ENCODE data around the gene CYP21A2. TPM values are rescaled to one million over a fixed set of nuclear protein-coding genes. Genes with fewer than 3 reads are reported as not detected.
"Not testable (repeated sequence)": the region's sequence is repeated elsewhere in the genome, so short reads cannot be mapped to it uniquely, and the experiment has no call there.

The CYP21A2 gene
- total RNA-seq, 2 donors from 2014 or later: 2.4 TPM; not detected in 1

DNA sequence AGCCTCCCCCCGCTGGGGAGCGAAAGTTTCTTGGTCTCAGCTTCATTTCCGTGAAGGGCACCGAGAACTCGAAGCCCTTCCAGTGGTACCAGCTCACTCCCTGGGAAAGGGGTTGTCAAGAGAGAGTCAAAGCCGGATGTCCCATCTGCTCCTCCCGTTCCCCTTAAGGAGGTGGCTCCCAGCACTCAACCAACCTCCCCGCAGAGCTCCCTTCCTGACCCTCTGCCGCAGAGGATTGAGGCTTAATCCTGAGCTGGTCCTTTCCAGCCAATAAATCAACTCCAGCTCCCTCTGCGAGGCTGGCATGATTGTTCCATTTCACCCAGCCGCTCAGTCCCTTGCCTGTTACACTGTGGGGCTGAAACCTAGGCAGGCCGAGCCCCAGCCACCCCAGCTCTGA, 29.6 kb upstream of the CYP21A2 start:
- DNase-seq (ENCODE audit: low spot score); H3K4me3 ChIP-seq; H3K4me1 ChIP-seq (ENCODE audit: control insufficient read depth in 1 of 2, low read depth in 2 of 2); H3K27me3 ChIP-seq (replicated peaks; ENCODE audit: insufficient read depth); H3K27ac ChIP-seq; H3K9me3 ChIP-seq; H3K36me3 ChIP-seq; ATAC-seq (ENCODE audit: insufficient number of reproducible peaks, low FRiP score, low read depth): not testable (repeated sequence)

GRCh38 chr6:32009537-32009936, 28.7 kb upstream of the CYP21A2 start:
- DNase-seq (ENCODE audit: low spot score); H3K4me1 ChIP-seq (ENCODE audit: control insufficient read depth in 1 of 2, low read depth in 2 of 2); H3K27me3 ChIP-seq (replicated peaks; ENCODE audit: insufficient read depth); H3K27ac ChIP-seq; ATAC-seq (ENCODE audit: insufficient number of reproducible peaks, low FRiP score, low read depth); H3K36me3 ChIP-seq; H3K4me3 ChIP-seq; H3K9me3 ChIP-seq: not testable (repeated sequence)

- not testable (repeated sequence) for H3K4me1 ChIP-seq (ENCODE audit: control insufficient read depth in 1 of 2, low read depth in 2 of 2); H3K36me3 ChIP-seq; H3K4me3 ChIP-seq; H3K27ac ChIP-seq; DNase-seq (ENCODE audit: low spot score); H3K9me3 ChIP-seq; H3K27me3 ChIP-seq (replicated peaks; ENCODE audit: insufficient read depth); ATAC-seq (ENCODE audit: insufficient number of reproducible peaks, low FRiP score, low read depth)
These were observed 27.2 kb upstream of the CYP21A2 start for GRCh38 chr6:32010856-32011530.

DNA sequence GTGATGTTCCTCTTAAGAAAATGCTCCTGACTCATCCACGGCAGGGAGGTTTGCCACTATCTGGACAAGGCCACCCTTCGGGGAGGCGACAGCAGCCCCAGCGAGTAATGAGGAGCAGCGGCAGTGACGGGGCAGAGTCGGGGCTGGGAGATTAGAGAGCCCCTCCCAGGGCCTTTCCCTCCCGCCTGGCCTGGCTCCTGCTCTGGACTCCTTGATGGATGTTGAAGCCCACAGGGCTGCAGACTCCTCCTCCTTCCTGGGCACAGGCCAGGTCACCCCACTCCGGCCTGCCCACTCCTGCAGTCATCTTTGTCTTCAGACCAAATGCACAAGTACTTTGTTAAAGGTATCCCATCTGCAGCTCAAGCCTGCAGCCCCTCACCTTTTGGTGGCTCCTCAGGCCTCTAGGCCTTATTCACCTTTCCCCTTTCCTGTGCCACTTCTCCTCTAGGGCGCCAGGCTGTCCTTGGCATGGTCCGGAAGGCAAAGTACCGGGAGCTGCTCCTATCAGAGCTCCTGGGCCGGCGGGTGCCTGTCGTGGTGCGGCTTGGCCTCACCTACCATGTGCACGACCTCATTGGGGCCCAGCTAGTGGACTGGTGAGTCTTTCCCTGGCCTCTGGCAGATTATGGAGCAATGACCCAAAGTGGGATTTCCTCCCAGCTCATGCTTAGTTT, 25.1 kb upstream of the CYP21A2 start:
- not testable (repeated sequence) for H3K4me3 ChIP-seq; H3K9me3 ChIP-seq; ATAC-seq (ENCODE audit: insufficient number of reproducible peaks, low FRiP score, low read depth); H3K4me1 ChIP-seq (ENCODE audit: control insufficient read depth in 1 of 2, low read depth in 2 of 2); DNase-seq (ENCODE audit: low spot score); H3K36me3 ChIP-seq; H3K27me3 ChIP-seq (replicated peaks; ENCODE audit: insufficient read depth); H3K27ac ChIP-seq

- not testable (repeated sequence) for H3K4me3 ChIP-seq; DNase-seq (ENCODE audit: low spot score); ATAC-seq (ENCODE audit: insufficient number of reproducible peaks, low FRiP score, low read depth)
These were observed 24.5 kb upstream of the CYP21A2 start for GRCh38 chr6:32013738-32014137.

GRCh38 chr6:32014547-32014946, 23.7 kb upstream of the CYP21A2 start, which contains the start of gene C4B:
Gene C4B, plus strand, starts transcription at chr6:32014795. Its CDS starts 51 bp downstream, at chr6:32014846.
- H3K36me3 ChIP-seq: not testable (repeated sequence)
- peak; percentile 16 for ATAC-seq (ENCODE audit: insufficient number of reproducible peaks, low FRiP score, low read depth)

More at GRCh38 chr6:32013738-32014137, 24.5 kb upstream of the CYP21A2 start:
- H3K4me1 ChIP-seq (ENCODE audit: control insufficient read depth in 1 of 2, low read depth in 2 of 2); H3K36me3 ChIP-seq; H3K9me3 ChIP-seq; H3K27ac ChIP-seq; H3K27me3 ChIP-seq (replicated peaks; ENCODE audit: insufficient read depth): not testable (repeated sequence)

GRCh38 chr6:32022100-32022499, 16.1 kb upstream of the CYP21A2 start:
- H3K4me1 ChIP-seq (ENCODE audit: control insufficient read depth in 1 of 2, low read depth in 2 of 2); H3K27ac ChIP-seq; H3K36me3 ChIP-seq; H3K27me3 ChIP-seq (replicated peaks; ENCODE audit: insufficient read depth); DNase-seq (ENCODE audit: low spot score); ATAC-seq (ENCODE audit: insufficient number of reproducible peaks, low FRiP score, low read depth); H3K9me3 ChIP-seq; H3K4me3 ChIP-seq: not testable (repeated sequence)

More at GRCh38 chr6:32014547-32014946, 23.7 kb upstream of the CYP21A2 start, which contains the start of gene C4B:
- not testable (repeated sequence) for H3K9me3 ChIP-seq; H3K4me1 ChIP-seq (ENCODE audit: control insufficient read depth in 1 of 2, low read depth in 2 of 2); DNase-seq (ENCODE audit: low spot score); H3K27ac ChIP-seq; H3K27me3 ChIP-seq (replicated peaks; ENCODE audit: insufficient read depth); H3K4me3 ChIP-seq

GRCh38 chr6:32028631-32029030, 9.6 kb upstream of the CYP21A2 start:
- H3K4me3 ChIP-seq; H3K27me3 ChIP-seq (replicated peaks; ENCODE audit: insufficient read depth); H3K9me3 ChIP-seq; H3K27ac ChIP-seq; H3K4me1 ChIP-seq (ENCODE audit: control insufficient read depth in 1 of 2, low read depth in 2 of 2); H3K36me3 ChIP-seq; ATAC-seq (ENCODE audit: insufficient number of reproducible peaks, low FRiP score, low read depth); DNase-seq (ENCODE audit: low spot score): not testable (repeated sequence)

- H3K27me3 ChIP-seq (replicated peaks; ENCODE audit: insufficient read depth); H3K27ac ChIP-seq; H3K9me3 ChIP-seq; H3K4me3 ChIP-seq; H3K36me3 ChIP-seq; ATAC-seq (ENCODE audit: insufficient number of reproducible peaks, low FRiP score, low read depth); H3K4me1 ChIP-seq (ENCODE audit: control insufficient read depth in 1 of 2, low read depth in 2 of 2); DNase-seq (ENCODE audit: low spot score): not testable (repeated sequence)
These were observed 8.7 kb upstream of the CYP21A2 start for GRCh38 chr6:32029553-32029952.

- H3K27me3 ChIP-seq (replicated peaks; ENCODE audit: insufficient read depth); DNase-seq (ENCODE audit: low spot score); H3K27ac ChIP-seq; H3K9me3 ChIP-seq; H3K36me3 ChIP-seq; H3K4me1 ChIP-seq (ENCODE audit: control insufficient read depth in 1 of 2, low read depth in 2 of 2); ATAC-seq (ENCODE audit: insufficient number of reproducible peaks, low FRiP score, low read depth); H3K4me3 ChIP-seq: not testable (repeated sequence)
These were observed 2.8 kb upstream of the CYP21A2 start for GRCh38 chr6:32035283-32036013.

DNA sequence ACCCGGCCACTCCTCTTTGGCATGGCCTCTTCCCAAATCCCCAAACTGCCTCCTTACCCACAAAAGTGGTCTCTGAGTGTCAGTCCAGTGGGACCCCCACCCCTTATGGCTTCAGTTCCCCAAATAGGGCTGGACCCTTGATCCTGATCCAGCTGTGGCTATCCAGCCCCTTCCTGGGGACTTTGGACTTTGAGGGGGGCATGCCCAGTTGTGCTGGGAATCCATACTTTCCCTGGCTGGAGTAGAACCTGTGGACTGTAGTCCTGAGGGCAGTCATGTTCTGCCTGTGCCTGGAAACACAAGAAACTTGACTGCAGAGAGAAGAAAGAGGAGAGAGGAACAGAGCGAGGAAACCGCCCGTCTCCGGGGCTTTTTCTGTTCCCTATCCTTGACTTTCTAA, 1.1 kb upstream of the CYP21A2 start:
- not testable (repeated sequence) for H3K4me1 ChIP-seq (ENCODE audit: control insufficient read depth in 1 of 2, low read depth in 2 of 2); H3K27ac ChIP-seq; H3K36me3 ChIP-seq; ATAC-seq (ENCODE audit: insufficient number of reproducible peaks, low FRiP score, low read depth); H3K27me3 ChIP-seq (replicated peaks; ENCODE audit: insufficient read depth); DNase-seq (ENCODE audit: low spot score); H3K9me3 ChIP-seq; H3K4me3 ChIP-seq

DNA sequence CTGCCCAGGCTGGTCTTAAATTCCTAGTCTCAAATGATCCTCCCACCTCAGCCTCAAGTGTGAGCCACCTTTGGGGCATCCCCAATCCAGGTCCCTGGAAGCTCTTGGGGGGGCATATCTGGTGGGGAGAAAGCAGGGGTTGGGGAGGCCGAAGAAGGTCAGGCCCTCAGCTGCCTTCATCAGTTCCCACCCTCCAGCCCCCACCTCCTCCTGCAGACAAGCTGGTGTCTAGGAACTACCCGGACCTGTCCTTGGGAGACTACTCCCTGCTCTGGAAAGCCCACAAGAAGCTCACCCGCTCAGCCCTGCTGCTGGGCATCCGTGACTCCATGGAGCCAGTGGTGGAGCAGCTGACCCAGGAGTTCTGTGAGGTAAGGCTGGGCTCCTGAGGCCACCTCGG, 663 bp downstream of the CYP21A2 start:
- not testable (repeated sequence) for ATAC-seq (ENCODE audit: insufficient number of reproducible peaks, low FRiP score, low read depth); H3K4me3 ChIP-seq; DNase-seq (ENCODE audit: low spot score); H3K9me3 ChIP-seq; H3K36me3 ChIP-seq; H3K4me1 ChIP-seq (ENCODE audit: control insufficient read depth in 1 of 2, low read depth in 2 of 2); H3K27me3 ChIP-seq (replicated peaks; ENCODE audit: insufficient read depth); H3K27ac ChIP-seq

All from thoracic aorta (tissue), 2 donors.